Frontal cortex (tissue), 4 donors: ENCODE data around the gene ANTXRL. TPM values are rescaled to one million over a fixed set of nuclear protein-coding genes. Genes with fewer than 3 reads are reported as not detected.
A peak's percentile ranks its signal among the peaks of the same experiment; 100 is the strongest.
"Not testable (repeated sequence)": the region's sequence is repeated elsewhere in the genome, so short reads cannot be mapped to it uniquely, and the experiment has no call there.

Experiments
- DNase-seq, 2 donors: peaks; one replicate each; pipeline ENCODE4 v3.0.0; 2012; ENCODE audit warnings: low spot score in 2 of 2
- FAIRE-seq: peaks from 2 replicates; lab custom pipeline; 2012; peaks lifted over from hg19 to GRCh38; lab: Jason Lieb, UNC
- total RNA-seq: library from RNA; depleted of rRNA; stranded (reverse); fragments of >200 nt; gene quantifications from one replicate; pipeline ENCODE4 v1.2.3, GENCODE V29; 2014
- donor health status: control.
- donor health status: control.
- donor health status: control.

Gene ANTXRL
- total RNA-seq, 1 donor from 2014 or later = not detected

DNA sequence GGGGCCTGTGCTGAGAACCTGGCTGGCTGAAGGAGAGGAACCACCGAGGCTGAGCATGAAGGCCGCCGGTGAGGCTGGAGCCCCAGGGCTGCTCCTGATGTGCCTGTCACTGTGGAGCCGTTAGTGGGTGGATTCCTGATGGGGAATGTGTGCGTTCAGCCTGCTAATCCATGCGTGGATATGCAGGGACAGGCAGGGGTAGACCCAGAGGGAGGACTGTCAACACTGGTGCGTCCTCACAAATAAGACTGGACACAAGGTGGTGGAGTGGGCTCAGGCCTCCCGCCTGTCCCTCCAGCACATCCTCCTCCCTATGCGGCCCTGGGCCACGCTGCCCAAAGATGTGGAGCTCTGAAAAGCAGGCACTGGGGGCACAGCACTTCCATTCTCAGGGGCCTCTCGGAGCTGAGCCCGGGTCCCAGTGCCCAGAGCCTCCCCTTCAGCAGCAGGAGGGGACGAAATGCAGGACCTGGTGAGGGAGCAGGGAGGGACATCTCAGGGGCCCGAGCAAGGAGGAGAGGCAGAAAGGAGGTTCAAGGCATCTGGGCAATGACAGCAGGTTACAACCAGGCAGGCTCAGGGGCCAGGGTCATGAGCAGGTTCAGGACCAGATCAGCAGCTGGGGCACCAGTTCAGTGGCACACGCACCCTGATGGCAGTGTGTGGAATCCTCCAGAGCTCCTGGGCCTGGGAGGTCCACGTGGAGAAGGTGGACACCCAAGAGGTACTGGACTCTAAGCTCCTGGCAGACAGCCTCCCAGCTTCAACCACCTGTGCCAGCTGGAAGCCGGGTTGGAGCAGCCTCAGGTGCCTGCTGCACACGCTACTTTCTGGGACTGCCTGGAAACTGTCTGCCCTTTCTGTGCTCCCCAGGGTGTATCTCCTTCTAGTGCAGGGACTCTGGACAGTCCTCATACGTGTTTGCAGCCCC is 33.5 kb upstream of the ANTXRL start:
- DNase-seq = no peak
- FAIRE-seq = no peak

DNA sequence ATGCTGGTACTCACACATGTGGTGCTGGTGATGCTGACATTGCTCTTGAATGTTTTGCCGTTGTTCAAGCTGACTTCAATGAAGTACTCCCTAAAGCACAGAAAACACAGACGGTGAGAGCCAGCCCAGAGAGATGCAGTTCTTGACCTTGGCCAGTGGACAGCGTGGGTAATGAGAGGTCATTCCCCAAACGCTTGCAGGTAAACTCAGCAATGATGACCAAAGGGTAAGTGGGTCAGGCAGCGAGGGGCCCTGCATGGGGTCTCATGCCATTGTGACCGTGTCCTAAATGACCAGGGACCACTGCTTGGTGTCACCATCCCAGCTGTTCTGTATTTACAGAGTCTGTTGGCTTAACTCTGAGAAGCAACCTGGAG is 32.8 kb upstream of the ANTXRL start:
- DNase-seq = no peak
- FAIRE-seq = no peak

DNA sequence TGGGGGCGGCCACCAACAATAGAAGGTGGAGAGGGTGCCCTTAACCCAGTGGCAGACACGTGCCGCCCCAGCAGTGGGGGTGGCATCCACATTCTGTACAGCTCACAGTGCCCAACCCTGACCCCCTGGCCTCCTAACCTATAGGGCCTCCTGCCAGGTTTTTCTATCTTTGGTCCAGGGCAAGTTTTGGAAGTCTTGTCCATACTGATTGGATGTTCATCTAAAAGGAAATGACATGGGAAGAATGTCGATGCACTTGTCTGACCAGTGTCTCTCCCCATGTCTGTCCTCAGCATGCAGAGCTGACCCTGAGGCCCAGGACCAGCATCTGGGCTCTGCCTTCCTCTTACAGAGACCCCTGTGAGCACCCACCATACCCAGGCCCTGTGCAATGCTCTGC is 32.3 kb upstream of the ANTXRL start:
- FAIRE-seq = no peak
- DNase-seq = no peak

DNA sequence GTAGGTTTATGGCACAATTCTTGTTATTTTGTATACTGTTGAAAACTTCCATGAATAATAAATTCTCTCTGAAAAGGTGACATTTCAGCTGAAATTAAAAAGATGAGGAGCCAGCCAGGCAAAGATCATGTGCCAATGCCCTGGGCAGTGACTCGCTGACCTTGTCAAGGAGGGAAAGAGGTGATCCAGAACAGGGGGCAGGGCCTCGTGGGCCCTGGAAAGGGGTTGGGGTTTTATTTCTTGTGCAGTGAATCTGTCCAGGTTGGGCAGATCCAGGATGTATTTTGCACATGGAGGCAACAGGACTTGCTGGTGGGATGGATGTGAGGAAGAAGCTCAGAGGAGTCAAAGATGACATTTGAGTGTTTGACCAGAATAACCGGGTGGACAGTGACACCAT is 31.6 kb upstream of the ANTXRL start:
- not testable (repeated sequence) for FAIRE-seq, DNase-seq

DNA sequence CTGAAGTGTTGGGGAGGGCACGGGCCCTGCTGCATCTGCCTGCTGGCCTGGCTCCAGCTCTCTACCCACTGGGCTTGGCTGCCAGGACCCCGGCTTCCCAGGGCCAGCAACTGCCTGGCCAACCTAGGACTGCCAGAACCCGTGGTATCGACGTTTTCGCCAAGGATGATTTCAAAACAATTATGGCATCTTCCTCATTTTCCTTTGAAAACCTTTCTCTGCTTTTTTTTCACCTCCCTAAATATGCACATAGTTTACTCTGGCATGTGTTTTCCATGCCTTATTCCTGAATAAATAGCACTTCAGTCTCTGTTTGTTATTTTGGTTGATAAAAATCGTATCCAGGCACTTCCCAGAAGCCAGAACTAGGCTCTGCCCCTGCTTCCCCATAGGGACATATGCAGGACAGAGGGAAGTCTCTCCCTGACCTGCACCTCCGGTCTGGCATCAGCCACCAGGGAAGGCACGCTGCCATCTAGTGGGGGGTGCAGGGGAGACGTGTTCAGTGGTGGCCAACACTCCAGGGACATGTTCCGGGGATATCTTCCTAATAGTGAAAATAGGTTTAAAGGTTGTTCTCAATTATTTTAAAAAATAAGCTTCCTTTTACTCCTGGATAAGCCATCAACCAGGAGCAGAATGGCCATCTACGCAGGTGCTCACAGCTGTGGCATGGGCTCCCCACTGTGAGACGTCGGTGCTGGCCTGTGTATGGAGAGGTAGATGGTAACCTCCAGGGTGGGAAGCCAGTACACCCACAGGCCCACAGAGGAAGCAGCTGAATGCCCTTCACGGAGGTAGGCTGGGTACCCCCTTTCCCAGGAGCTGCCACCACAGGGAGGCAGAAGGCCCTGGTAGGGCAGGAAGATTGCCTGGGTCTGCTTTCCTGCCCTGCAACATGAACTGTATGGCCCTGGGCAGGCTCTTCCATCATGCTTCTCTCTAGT is 30.7 kb upstream of the ANTXRL start:
- FAIRE-seq = no peak

GRCh38 chr10:46257099-46257498 is 29.7 kb upstream of the ANTXRL start:
- DNase-seq = no peak
- FAIRE-seq = no peak

More for the DNA sequence above, 30.7 kb upstream of the ANTXRL start:
- peak; percentile 60 to 65 for DNase-seq

GRCh38 chr10:46262906-46263560 is 23.8 kb upstream of the ANTXRL start:
- not testable (repeated sequence) for DNase-seq, FAIRE-seq

DNA sequence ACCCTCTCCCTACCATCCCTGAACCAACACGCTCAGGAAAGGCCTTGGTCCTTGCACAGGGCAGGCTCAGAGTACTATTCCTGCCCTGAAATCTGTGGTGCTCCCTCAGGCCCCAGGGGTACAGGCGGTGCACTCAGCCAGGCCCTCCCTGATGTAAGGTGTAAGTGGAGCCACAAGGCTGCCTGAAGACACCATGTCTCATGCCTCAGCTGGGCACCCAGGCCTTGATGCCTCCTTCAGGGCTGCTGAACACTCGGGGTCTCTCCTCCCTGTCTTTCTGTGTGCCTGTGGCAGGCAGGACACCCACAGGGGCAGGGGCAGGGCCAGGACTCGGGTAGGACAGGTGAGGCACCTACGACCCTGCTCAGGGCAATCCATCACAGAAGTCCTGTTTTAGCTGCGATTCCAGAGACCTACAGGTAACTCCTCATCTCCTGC is 22.9 kb upstream of the ANTXRL start:
- FAIRE-seq = no peak

DNA sequence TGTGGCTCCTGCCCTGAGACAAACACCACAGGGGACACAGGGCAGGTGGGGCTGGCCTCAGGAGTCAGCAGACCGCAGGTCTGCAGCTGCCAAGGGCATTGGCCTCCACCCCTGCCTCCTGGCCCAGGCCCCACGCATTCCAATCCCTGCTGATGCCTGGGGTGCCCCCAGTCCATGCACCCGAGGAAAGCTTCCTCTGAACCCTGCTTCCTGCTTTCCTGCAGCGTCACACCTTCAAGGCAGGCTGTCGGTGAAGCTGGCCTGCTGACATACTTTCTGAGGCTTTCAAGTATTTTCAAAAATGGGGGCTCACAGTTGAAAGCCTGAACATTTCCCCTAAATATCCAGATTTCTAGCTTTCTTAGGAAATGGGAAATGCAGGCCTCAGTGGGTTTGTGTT is 22.5 kb upstream of the ANTXRL start:
- no peak for FAIRE-seq
- DNase-seq = no peak

More for the DNA sequence above, 22.9 kb upstream of the ANTXRL start:
- DNase-seq = no peak

DNA sequence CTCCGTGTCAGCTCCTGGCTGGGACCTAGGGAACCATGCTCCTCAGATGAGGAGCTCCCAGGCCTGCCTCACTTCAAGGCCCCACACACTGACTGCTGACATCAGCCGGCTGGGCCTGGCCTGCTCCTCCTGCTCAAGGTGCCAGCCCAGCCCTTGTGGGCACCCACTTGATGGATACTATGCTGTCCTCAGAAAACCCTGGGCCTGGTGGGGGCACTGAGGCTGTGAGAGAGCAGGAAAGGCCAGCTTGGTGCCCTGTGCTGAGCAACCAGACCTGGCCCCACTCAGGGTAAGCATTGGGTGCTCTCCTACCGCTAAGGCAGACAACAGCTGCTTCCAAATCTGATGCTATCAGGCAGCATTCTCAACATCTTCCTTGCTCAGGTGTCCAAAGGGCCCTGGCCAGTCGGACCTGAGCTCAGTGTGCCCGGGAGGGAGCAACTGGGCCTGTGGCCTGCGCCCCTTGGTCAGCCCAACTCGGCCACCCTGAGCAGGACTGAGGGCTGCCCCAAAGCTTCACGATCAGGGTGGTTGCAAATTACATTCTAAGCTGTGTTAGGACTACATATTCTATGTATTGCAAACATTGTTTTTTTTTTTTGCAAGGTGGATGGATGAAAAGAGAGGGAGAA is 21.9 kb upstream of the ANTXRL start:
- FAIRE-seq (no peak), DNase-seq (no peak)

- DNase-seq, FAIRE-seq: not testable (repeated sequence)
Observed at GRCh38 chr10:46265566-46266305, 21.1 kb upstream of the ANTXRL start.

- FAIRE-seq = no peak
- DNase-seq = no peak
Observed at GRCh38 chr10:46266306-46266985, 20.4 kb upstream of the ANTXRL start.

DNA sequence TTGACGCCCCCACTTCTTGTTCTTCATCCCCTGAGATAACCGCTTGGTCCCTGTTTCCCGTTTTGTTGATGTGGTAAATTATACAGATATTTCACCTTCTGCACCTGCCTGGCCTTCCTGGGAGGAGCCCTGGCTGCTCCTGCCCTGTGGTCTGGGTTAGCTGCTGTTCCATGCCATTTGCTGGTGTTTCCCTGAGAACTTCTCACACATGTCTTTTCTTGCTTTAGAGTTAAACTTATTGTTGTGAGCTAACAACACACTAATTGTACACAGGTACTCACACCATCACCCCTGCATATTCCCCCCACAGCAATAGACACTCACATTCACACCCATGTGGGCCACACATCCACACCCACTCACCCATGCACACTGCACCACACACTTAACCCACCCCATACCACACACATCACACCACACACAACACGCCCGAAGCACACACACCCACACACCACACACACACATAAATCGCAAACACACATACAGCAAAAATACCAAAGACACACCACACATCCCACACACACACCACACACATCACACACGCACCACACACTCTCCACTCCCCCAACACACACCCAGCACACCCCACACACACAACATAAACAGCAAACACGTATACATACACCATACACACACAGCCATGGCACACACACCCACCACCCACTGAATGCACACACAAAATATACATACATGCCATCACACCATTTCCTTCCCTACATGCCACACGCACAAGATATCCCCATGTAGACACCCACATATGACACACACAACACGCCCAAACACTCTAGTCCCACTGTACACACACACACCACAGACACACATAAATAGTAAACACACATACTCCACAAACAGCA is 19.4 kb upstream of the ANTXRL start:
- FAIRE-seq (no peak), DNase-seq (no peak)

GRCh38 chr10:46268076-46268881 is 18.5 kb upstream of the ANTXRL start:
- DNase-seq (no peak), FAIRE-seq (no peak)

- DNase-seq, FAIRE-seq: not testable (repeated sequence)
Observed at GRCh38 chr10:46269554-46270053, 17.2 kb upstream of the ANTXRL start.

DNA sequence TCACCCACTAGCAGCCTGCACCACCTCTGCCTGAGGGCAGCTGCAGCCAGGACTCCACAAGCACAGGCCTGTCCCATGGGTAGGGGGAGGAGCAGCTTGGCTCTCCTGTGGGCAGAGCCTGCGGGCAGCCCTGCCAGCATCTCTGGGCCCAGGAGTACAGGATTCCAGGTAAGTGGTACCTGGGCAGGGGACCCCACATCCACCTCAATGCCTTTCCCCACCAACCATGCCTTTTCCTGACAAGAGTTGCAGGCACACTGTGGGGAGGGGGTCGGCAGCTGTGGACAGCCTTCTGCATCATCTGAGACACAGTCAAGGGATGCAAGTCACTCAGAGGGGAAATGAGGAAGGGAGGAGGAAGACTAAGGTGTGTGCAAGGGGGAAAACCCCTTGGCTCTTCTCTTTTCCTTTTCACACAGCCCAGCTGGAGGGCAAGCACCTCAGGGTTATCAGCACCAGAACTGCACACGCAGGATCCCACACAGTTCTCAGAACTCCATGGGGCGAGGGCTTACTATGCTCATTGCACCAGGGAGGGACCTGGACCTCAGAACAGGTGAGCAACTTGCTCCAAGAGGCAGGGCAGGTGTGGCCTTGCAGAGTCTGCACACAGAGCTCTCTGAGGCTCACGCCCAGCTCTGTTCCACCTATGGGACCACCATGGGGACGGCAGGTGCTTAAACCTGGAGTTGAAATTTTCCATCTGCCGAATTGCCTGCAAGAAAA is 16.5 kb upstream of the ANTXRL start:
- DNase-seq = no peak
- no peak for FAIRE-seq
